ENCODE results near the gene CYB5R4.
A peak's percentile ranks its signal among the peaks of the same experiment; 100 is the strongest.

CYB5R4 gene

GRCh38 chr6:83859410-83860358 is at the start of gene CYB5R4:
Gene CYB5R4, plus strand, starts transcription at chr6:83859689. Its CDS starts 94 bp downstream, at chr6:83859783.
- peak; percentile 93 for DNase-seq

- DNase-seq, result no peak
These were observed 46.9 kb upstream of the CYB5R4 start for GRCh38 chr6:83812595-83812994.

- DNase-seq, result no peak
These were observed 43.7 kb upstream of the CYB5R4 start for GRCh38 chr6:83815631-83816272.

- no peak for DNase-seq
These were observed 36.8 kb upstream of the CYB5R4 start for GRCh38 chr6:83822629-83823169.

GRCh38 chr6:83824388-83824801 is 35.1 kb upstream of the CYB5R4 start:
- no peak for DNase-seq

- no peak for DNase-seq
These were observed 34.7 kb upstream of the CYB5R4 start for GRCh38 chr6:83824831-83825230.

GRCh38 chr6:83827050-83827449 is 32.4 kb upstream of the CYB5R4 start:
- DNase-seq, result no peak

GRCh38 chr6:83838727-83839126 is 20.8 kb upstream of the CYB5R4 start:
- no peak for DNase-seq

GRCh38 chr6:83844170-83844569 is 15.3 kb upstream of the CYB5R4 start:
- DNase-seq, result no peak

- no peak for DNase-seq
These were observed 13.2 kb upstream of the CYB5R4 start for GRCh38 chr6:83846291-83846690.

- DNase-seq, result peak; percentile 20
These were observed 12.3 kb upstream of the CYB5R4 start for GRCh38 chr6:83847179-83847578.

- no peak for DNase-seq
These were observed 10.4 kb upstream of the CYB5R4 start for GRCh38 chr6:83849127-83849526.

- no peak for DNase-seq
These were observed 9.9 kb upstream of the CYB5R4 start for GRCh38 chr6:83849610-83850009.

- no peak for DNase-seq
These were observed 6.8 kb upstream of the CYB5R4 start for GRCh38 chr6:83852528-83853177.

GRCh38 chr6:83853178-83854000 is 6.1 kb upstream of the CYB5R4 start, which contains the start of gene RIPPLY2:
Gene RIPPLY2, plus strand, starts transcription at chr6:83853360. Its CDS starts 57 bp downstream, at chr6:83853417.
- DNase-seq, result no peak

GRCh38 chr6:83854001-83854501 is 5.4 kb upstream of the CYB5R4 start:
- no peak for DNase-seq

- no peak for DNase-seq
These were observed 4.7 kb upstream of the CYB5R4 start for GRCh38 chr6:83854766-83855165.

GRCh38 chr6:83860359-83860755 is 868 bp downstream of the CYB5R4 start:
- peak; percentile 56 for DNase-seq

GRCh38 chr6:83860782-83861495 is 1.4 kb downstream of the CYB5R4 start:
- DNase-seq, result peak; percentile 64

- no peak for DNase-seq
These were observed 3.4 kb downstream of the CYB5R4 start for GRCh38 chr6:83862776-83863471.

- DNase-seq, result no peak
These were observed 7.6 kb downstream of the CYB5R4 start for GRCh38 chr6:83867043-83867442.

All from inflammatory macrophage treated with lipopolysaccharide for 4 hours (primary cell).